ENCODE data around the gene RFTN1. TPM values are rescaled to one million over a fixed set of nuclear protein-coding genes. Genes with fewer than 3 reads are reported as not detected.

RFTN1 gene
- total and polyA plus RNA-seq, 8 donors: 1.9 to 14.0 (median 2.9) TPM

DNA sequence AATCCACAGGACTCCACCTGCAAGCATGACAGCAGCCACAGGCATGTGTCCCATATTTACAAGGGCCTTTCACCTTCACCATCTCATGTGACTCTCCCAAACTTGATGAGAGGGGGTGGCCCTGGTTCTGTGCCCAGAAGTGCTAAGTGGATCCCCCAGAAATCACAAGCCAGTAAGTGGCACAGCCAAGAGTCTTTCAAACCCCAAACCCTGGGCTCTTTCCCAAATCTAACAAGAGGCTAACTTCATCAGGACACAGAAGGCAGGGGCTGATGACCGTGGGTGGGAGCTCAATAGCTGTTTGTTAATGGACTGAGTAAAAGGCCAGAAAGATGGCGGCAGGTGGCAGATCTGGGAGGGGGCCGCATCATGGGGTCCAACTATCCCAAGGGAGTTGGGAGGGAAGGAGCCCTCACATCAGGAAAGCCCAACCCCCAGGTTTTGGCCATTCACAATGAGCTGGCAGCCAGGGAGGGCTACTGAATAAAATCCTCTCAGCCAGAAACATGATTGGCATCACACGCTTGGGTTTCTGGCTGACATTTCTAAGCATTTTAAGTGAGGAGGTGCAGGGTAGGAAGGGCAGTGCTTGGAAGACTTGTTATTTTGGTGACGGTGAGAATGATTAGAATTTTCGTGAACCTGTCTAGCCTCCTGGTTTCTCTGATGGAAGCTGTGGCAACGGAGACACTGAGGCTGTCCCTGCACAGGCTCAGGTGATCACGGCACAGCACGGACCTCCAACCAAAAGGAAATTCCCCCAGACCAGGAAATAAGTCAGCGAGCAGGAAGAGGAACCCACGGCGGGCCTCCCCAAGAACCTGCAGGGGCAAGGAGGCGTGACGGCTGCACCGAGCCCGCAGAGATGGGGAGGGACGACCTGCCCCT, 139.2 kb downstream of the RFTN1 start:
- no peak for DNase-seq
- Histone ChIP-seq H3K27me3 (no peaks in the 10 kb centered on the region), H3K36me3 (no peaks in the 10 kb centered on the region), H3K9me3 (no peaks in the 10 kb centered on the region), H3K4me1 (no peaks in the 10 kb centered on the region), H3K27ac (no peak overlapping the region), H3K4me3 (no peak overlapping the region)
- TF ChIP-seq, protein P1, sequence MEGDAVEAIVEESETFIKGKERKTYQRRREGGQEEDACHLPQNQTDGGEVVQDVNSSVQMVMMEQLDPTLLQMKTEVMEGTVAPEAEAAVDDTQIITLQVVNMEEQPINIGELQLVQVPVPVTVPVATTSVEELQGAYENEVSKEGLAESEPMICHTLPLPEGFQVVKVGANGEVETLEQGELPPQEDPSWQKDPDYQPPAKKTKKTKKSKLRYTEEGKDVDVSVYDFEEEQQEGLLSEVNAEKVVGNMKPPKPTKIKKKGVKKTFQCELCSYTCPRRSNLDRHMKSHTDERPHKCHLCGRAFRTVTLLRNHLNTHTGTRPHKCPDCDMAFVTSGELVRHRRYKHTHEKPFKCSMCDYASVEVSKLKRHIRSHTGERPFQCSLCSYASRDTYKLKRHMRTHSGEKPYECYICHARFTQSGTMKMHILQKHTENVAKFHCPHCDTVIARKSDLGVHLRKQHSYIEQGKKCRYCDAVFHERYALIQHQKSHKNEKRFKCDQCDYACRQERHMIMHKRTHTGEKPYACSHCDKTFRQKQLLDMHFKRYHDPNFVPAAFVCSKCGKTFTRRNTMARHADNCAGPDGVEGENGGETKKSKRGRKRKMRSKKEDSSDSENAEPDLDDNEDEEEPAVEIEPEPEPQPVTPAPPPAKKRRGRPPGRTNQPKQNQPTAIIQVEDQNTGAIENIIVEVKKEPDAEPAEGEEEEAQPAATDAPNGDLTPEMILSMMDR (IDR thresholded peaks at IDR 0.05): no peak
- intact Hi-C loops (cut with DNase I): no loop called here
- no peak for ATAC-seq
- FAIRE-seq: no peak
- 75 to 83% methylated on average over 17 of the region's 17 CpGs for WGBS, 2 donors

DNA sequence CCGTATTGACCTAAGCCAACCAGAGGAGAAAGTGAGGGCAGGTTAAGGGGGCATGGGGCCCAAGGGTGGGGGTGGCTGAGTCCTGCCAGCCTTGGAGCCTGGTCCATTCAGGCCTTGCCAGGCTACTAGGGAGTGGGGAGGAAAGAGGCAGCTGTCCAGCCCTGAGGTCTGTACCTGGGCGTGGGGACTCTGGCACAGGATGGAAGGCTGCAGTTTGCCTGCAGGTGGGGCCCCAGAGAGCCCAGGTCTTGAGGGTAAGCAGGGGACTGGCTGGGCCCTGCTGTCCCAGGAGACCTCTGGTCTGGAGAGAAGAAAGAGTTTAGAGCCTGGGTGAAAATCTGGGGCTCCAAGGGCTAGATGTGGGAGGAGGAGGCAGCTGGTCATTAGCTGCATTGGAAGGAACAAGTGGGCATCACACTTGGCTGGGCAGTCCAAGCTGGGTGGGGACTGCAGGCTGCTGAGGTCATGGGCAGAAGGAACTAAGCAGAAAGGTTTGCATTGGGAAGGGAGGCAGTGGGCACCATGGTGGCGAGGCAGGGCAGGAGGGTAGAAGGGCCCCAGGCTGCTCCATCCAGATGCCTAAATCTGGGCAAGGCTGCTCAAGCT, 140.1 kb downstream of the RFTN1 start:
- DNase-seq: no peak
- no peak for ATAC-seq
- Histone ChIP-seq H3K4me3 (no peak overlapping the region), H3K27me3 (no peaks in the 10 kb centered on the region), H3K4me1 (no peaks in the 10 kb centered on the region), H3K36me3 (no peaks in the 10 kb centered on the region), H3K27ac (no peak overlapping the region), H3K9me3 (no peaks in the 10 kb centered on the region)
- TF ChIP-seq, protein P1 (IDR thresholded peaks at IDR 0.05): no peak
- intact Hi-C loops (cut with DNase I): no loop called here
- 62 to 65% methylated on average over 3 of the region's 3 CpGs for WGBS, 2 donors
- FAIRE-seq: no peak

DNA sequence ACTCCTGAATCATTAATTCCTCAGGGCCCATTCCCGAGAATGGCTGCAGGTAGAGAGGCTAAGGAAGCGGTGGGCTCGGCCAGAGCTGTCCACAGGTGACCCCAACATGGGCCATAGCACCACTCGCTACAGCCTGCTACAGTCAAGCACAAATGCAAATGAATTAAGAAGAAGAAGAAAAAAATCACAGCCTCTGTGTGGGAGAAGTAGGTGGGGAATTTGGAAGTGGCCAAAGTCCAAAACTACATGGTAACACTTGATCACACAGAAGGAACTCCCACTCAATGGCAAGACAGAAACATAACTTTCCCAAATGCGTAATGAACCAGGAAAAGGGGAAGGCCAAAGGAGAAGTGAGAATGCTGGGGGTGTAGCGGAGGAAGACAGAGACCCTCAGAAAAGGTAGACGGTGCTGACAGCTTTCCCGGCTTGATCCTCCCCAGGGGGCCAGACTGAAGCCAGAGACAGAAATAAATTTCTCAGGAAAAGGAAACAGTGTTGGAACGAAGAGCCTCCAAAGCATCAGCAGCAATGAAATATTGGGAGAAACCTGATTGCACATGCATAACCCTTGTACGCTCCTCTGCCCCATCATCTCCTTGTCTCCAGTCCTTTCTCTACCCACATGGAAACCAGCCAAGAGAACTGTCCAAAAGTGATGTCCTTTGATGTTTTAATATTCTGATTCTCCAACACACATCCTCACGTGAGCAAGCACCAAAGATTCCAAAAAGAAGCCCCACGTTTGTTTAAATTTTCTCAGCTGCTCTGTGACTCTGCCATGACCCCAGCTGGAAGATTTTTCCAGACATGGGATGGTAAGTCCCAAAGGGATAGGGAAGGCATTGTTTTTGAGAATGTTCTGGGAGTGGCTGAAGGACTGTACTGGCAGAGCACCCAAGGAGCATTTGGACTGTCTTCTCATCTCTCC, 140.9 kb downstream of the RFTN1 start:
- H3K27me3 ChIP-seq: no peaks in the 10 kb centered on the region
- H3K9me3 ChIP-seq: no peaks in the 10 kb centered on the region
- DNase-seq (no peak), FAIRE-seq (no peak), ATAC-seq (peak in 2 of 4 donors; percentile 66 to 70)
- intact Hi-C loops (cut with DNase I): no loop called here
- H3K4me3 ChIP-seq: no peak overlapping the region
- H3K4me1 ChIP-seq: no peaks in the 10 kb centered on the region
- no peaks in the 10 kb centered on the region for H3K36me3 ChIP-seq
- TF ChIP-seq, protein P1 (IDR thresholded peaks at IDR 0.05): no peak
- WGBS, 2 donors: 74 to 77% methylated on average over 12 of the region's 12 CpGs
- H3K27ac ChIP-seq: no peak overlapping the region

DNA sequence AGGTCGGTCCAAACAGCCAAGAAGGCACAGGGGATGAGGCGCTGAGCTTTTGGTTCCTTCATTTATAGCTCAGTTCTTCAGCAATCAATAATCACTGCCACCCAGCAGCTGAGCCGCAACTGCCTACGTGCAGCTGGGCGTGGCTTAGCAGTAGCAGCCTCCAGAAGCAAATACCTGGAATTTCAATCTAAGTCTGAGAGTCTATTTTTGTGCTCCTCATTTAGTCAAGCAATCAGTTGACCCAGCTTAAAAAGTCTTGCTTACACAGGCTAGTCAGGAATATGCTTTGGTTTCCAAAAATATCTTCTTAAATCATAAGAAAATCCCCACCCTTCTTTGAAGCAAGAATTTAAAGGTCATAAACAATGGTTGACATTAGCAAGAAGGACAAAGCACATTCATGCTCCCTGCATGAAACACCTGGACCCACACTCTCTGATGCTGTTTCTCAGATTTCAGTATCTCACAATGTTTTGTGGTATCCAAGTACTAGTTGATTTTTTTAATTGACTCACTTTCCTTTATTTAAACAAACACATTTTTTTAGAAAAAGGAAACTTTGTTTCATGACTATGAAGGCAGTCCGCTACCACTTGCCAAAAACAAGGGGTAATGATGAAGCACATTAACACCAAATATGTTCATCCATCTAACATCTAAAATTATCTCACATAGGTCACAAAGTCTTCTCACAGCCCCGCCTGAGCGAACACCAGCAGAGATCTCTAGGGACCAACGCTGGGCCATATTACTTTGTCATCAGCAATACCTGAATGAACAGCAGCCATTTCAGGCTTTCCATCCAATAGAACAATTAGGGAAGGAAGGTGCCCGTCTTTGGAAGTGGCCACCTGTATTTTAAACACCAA, 142.4 kb downstream of the RFTN1 start:
- TF ChIP-seq, protein P1 (IDR thresholded peaks at IDR 0.05): no peak
- Histone ChIP-seq H3K4me3 (no peak overlapping the region), H3K27ac (no peak overlapping the region), H3K4me1 (no peaks in the 10 kb centered on the region), H3K36me3 (no peaks in the 10 kb centered on the region), H3K27me3 (no peaks in the 10 kb centered on the region), H3K9me3 (no peaks in the 10 kb centered on the region)
- WGBS, 2 donors: 51 to 54% methylated on average over 10 of the region's 10 CpGs
- intact Hi-C loops (cut with DNase I): no loop called here
- no peak for DNase-seq
- no peak for FAIRE-seq
- peak in 2 of 4 donors; percentile 19 to 47 for ATAC-seq

Data from pancreas (tissue), 10 donors.